HepG2 (cell line): ENCODE measurements around the gene IGFBP7. TPM values are rescaled to one million over a fixed set of nuclear protein-coding genes. Genes with fewer than 3 reads are reported as not detected.

Source experiments
- ATAC-seq: fragments of 200-7000 bp; cut with Tn5 transposase; 3 replicates; pipeline ENCODE4 v1.9.1; 2020; ENCODE audit warnings: mild to moderate bottlenecking, moderate library complexity
- BruUV-seq: library from RNA; stranded (reverse); fragments of 400-500 nt; replicated peaks from 2 replicates; lab custom pipeline; 2021; lab: Mats Ljungman, UMichigan
- CTCF ChIA-PET: fragments of 300-600 bp; formaldehyde crosslinking; extraction: SDS; loops from one replicate; lab custom pipeline; 2021; ENCODE audit warnings: low total read pairs, inconsistent platforms, low intra/inter-chr PET ratio; lab: Yijun Ruan, JAX
- POLR2A ChIA-PET: fragments of 350-600 bp; sonication (Branson Sonifier 250); formaldehyde crosslinking; loops from one replicate; lab custom pipeline; 2020; ENCODE audit warnings: antibody characterized with exemption, inconsistent platforms; lab: Yijun Ruan, JAX
- DNase-seq: peaks from one replicate; pipeline ENCODE4 v3.0.0-alpha.2; 2015; ENCODE audit warnings: low spot score
- FAIRE-seq: peaks from 3 replicates; lab custom pipeline; 2011; peaks lifted over from hg19 to GRCh38; lab: Jason Lieb, UNC
- H2AFZ ChIP-seq: one replicate; pipeline ENCODE4 v1.6.1; 2011; ENCODE audit warnings: low read length, inconsistent platforms
- H3K27ac ChIP-seq: fragments of 300-600 bp; 3 replicates; pipeline ENCODE4 v1.8.0; 2011; ENCODE audit warnings: mixed run types, mild to moderate bottlenecking, mixed read lengths, low read length, inconsistent platforms; ENCODE audit not compliant: insufficient read depth; ENCODE audit errors: extremely low read length
- H3K27me3 ChIP-seq, 2 experiments: fragments of 200-600 bp in 1 of 2; 2 replicates in 1 of 2; 3 replicates in 1 of 2; pipeline versions ENCODE4 v1.6.0 to v1.8.0; 2011; ENCODE audit warnings: low read length in 2 of 2, mild to moderate bottlenecking in 2 of 2, moderate library complexity in 2 of 2, inconsistent platforms in 1 of 2; ENCODE audit not compliant: insufficient read depth in 2 of 2, control insufficient read depth in 1 of 2
- H3K36me3 ChIP-seq, 2 experiments: fragments of 200-600 bp in 1 of 2; replicated peaks in 1 of 2; 2 replicates in 1 of 2; 3 replicates in 1 of 2; pipeline versions ENCODE4 v1.5.1 to v1.8.0; 2011; ENCODE audit warnings: low read length in 2 of 2, inconsistent platforms in 1 of 2; ENCODE audit not compliant: insufficient read depth in 2 of 2, control insufficient read depth in 1 of 2
- H3K4me1 ChIP-seq: 2 replicates; pipeline ENCODE4 v1.5.1; 2012; ENCODE audit warnings: low read length, inconsistent platforms; ENCODE audit not compliant: insufficient read depth
- H3K4me2 ChIP-seq: 2 replicates; pipeline ENCODE4 v1.6.0; 2011; ENCODE audit warnings: low read depth, low read length, inconsistent platforms
- H3K4me3 ChIP-seq, 3 experiments: fragments of 200-600 bp in 1 of 3; sonication (generic), shearing (Covaris generic) in 1 of 3; replicated peaks in 1 of 3; 2 replicates each; pipeline ENCODE4 v1.5.1; 2011 to 2016; ENCODE audit warnings: low read length in 3 of 3, inconsistent platforms in 2 of 3, low read depth in 2 of 3, mild to moderate bottlenecking in 2 of 3, control low read depth in 1 of 3, mixed read lengths in 1 of 3; ENCODE audit not compliant: insufficient read depth in 1 of 3
- H3K79me2 ChIP-seq: one replicate; pipeline ENCODE4 v1.6.1; 2011; ENCODE audit warnings: low read length, inconsistent platforms; ENCODE audit not compliant: insufficient read depth
- H3K9ac ChIP-seq: 2 replicates; pipeline ENCODE4 v1.6.0; 2011; ENCODE audit warnings: mild to moderate bottlenecking, low read depth, low read length, inconsistent platforms; ENCODE audit not compliant: insufficient read depth
- H3K9me3 ChIP-seq: 2 replicates; pipeline ENCODE4 v1.5.1; 2012; ENCODE audit warnings: mild to moderate bottlenecking, low read length
- H4K20me1 ChIP-seq: 2 replicates; pipeline ENCODE4 v1.6.0; 2011; ENCODE audit warnings: inconsistent platforms, mild to moderate bottlenecking, low read length, moderate library complexity; ENCODE audit not compliant: insufficient read depth
- HOXD1 ChIP-seq: sonication (generic); formaldehyde crosslinking; IDR thresholded peaks from 2 replicates; pipeline ENCODE4 v1.5.0; 2020; ENCODE audit warnings: missing genetic modification reagents
- NKX3-1 ChIP-seq: sonication (generic); formaldehyde crosslinking; IDR thresholded peaks from 2 replicates; pipeline ENCODE4 v1.5.0; 2020; ENCODE audit warnings: missing genetic modification reagents
- REPIN1 ChIP-seq: sonication (generic); formaldehyde crosslinking; IDR thresholded peaks from 2 replicates; pipeline ENCODE4 v1.8.0; 2022; ENCODE audit warnings: missing genetic modification reagents, low read depth, mild to moderate bottlenecking, borderline replicate concordance
- SIX1 ChIP-seq: sonication (generic); formaldehyde crosslinking; IDR thresholded peaks from 2 replicates; pipeline ENCODE4 v1.4.0; 2020; ENCODE audit warnings: missing genetic modification reagents, borderline replicate concordance
- SNRNP70 ChIP-seq: fragments of 200-400 bp; formaldehyde crosslinking; IDR thresholded peaks from 2 replicates; pipeline ENCODE4 v1.6.1; 2017; ENCODE audit warnings: mild to moderate bottlenecking, low read depth, low read length, moderate library complexity
- SRF ChIP-seq: IDR thresholded peaks from 2 replicates; pipeline ENCODE4 v1.6.1; 2011; ENCODE audit warnings: mild to moderate bottlenecking, low read depth, low read length, moderate library complexity
- XBP1 ChIP-seq: sonication (generic); formaldehyde crosslinking; IDR thresholded peaks from 2 replicates; pipeline ENCODE4 v1.5.0; 2020; ENCODE audit warnings: missing genetic modification reagents
- ZNF205 ChIP-seq: IDR thresholded peaks from 2 replicates; pipeline ENCODE4 v1.6.1; 2018; ENCODE audit warnings: missing biosample characterization, missing genetic modification reagents
- in situ Hi-C: cut with HindIII; loops from 2 replicates; pipeline ENCODE4 v1.10.0; 2017; ENCODE audit warnings: low pct_unique_long_range_greater_than_20kb; ENCODE audit not compliant: extremely low pct_ligation_motif_present
- intact Hi-C: fragments of 100-400 bp; cut with micrococcal nuclease; formaldehyde crosslinking; loops from one replicate; pipeline ENCODE4 v1.10.0; 2022; ENCODE audit not compliant: unreplicated experiment
- polyA plus RNA-seq, 8 experiments: library from polyadenylated mRNA; depleted of rRNA in 3 of 8; stranded (reverse) in 7 of 8; unstranded in 1 of 8; fragments of >200 nt; fragmentation: Illumina TruSeq in 4 of 8; extraction: Trizol in 4 of 8; gene quantifications; 2 replicates each; pipeline versions ENCODE4 v1.2.1 to v1.2.3, GENCODE V29; 2011 to 2016; ENCODE audit warnings: low read depth in 4 of 8, missing spikeins in 1 of 8, mixed read lengths in 1 of 8; ENCODE audit not compliant: insufficient read depth in 1 of 8
- total RNA-seq, 5 experiments: library from RNA; depleted of rRNA; stranded (reverse); fragments of >200 nt; fragmentation: Illumina TruSeq; extraction: Trizol; gene quantifications; 2 replicates each; pipeline ENCODE4 v1.2.3, GENCODE V29; 2016; ENCODE audit warnings: low read depth in 1 of 5
- TF ChIP-seq, protein P1 (sequence below): IDR thresholded peaks from 2 replicates; pipeline ENCODE4 v1.6.1; 2018; ENCODE audit warnings: missing genetic modification reagents, mild to moderate bottlenecking, missing compliant biosample characterization
- TF ChIP-seq, protein P2 (sequence below): sonication (generic); formaldehyde crosslinking; IDR thresholded peaks from 2 replicates; pipeline ENCODE4 v1.4.0; 2020; ENCODE audit warnings: mild to moderate bottlenecking, low read depth, missing genetic modification reagents
- TF ChIP-seq, protein P3 (sequence below): sonication (generic); formaldehyde crosslinking; IDR thresholded peaks from 2 replicates; pipeline ENCODE4 v1.5.0; 2020; ENCODE audit warnings: missing genetic modification reagents, mild to moderate bottlenecking, borderline replicate concordance
- TF ChIP-seq, protein P4 (sequence below): IDR thresholded peaks from 2 replicates; pipeline ENCODE4 v1.6.1; 2016; ENCODE audit warnings: mild to moderate bottlenecking

Gene IGFBP7
- total and polyA plus RNA-seq, 2 of the 13 experiments (the other 11 are each of a cell fraction or from before 2014, with no cell fraction given), result 1.1 to 1.3 TPM

- Histone ChIP-seq H3K4me1 (no peaks in the 10 kb centered on the region), H4K20me1 (no peaks in the 10 kb centered on the region), H3K4me3 (no peak overlapping the region), H3K9ac (no peak overlapping the region), H3K27me3 (no peaks in the 10 kb centered on the region), H3K79me2 (no peaks in the 10 kb centered on the region), H3K27ac (no peak overlapping the region), H2AFZ (no peak overlapping the region), H3K36me3 (no peaks in the 10 kb centered on the region), H3K9me3 (peaks cover 12% of the 10 kb centered on the region; the same call in 1 of the 2 replicates), H3K4me2 (no peak overlapping the region)
- ChIA-PET CTCF (no interaction called here), POLR2A (no interaction called here)
- BruUV-seq, result no TSS peak
- TF ChIP-seq NKX3-1 (CRISPR knock-in tag) (no peak), XBP1 (CRISPR knock-in tag) (no peak), REPIN1 (CRISPR knock-in tag) (no peak), ZNF205 (CRISPR knock-in tag) (no peak), HOXD1 (no peak), SIX1 (CRISPR knock-in tag) (no peak), SRF (no peak), SNRNP70 (no peak)
- TF ChIP-seq, protein P1, sequence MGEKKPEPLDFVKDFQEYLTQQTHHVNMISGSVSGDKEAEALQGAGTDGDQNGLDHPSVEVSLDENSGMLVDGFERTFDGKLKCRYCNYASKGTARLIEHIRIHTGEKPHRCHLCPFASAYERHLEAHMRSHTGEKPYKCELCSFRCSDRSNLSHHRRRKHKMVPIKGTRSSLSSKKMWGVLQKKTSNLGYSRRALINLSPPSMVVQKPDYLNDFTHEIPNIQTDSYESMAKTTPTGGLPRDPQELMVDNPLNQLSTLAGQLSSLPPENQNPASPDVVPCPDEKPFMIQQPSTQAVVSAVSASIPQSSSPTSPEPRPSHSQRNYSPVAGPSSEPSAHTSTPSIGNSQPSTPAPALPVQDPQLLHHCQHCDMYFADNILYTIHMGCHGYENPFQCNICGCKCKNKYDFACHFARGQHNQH (CRISPR knock-in tag), result no peak
- TF ChIP-seq, protein P2, sequence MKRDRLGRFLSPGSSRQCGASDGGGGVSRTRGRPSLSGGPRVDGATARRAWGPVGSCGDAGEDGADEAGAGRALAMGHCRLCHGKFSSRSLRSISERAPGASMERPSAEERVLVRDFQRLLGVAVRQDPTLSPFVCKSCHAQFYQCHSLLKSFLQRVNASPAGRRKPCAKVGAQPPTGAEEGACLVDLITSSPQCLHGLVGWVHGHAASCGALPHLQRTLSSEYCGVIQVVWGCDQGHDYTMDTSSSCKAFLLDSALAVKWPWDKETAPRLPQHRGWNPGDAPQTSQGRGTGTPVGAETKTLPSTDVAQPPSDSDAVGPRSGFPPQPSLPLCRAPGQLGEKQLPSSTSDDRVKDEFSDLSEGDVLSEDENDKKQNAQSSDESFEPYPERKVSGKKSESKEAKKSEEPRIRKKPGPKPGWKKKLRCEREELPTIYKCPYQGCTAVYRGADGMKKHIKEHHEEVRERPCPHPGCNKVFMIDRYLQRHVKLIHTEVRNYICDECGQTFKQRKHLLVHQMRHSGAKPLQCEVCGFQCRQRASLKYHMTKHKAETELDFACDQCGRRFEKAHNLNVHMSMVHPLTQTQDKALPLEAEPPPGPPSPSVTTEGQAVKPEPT, result no peak
- TF ChIP-seq, protein P3, sequence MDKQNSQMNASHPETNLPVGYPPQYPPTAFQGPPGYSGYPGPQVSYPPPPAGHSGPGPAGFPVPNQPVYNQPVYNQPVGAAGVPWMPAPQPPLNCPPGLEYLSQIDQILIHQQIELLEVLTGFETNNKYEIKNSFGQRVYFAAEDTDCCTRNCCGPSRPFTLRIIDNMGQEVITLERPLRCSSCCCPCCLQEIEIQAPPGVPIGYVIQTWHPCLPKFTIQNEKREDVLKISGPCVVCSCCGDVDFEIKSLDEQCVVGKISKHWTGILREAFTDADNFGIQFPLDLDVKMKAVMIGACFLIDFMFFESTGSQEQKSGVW (CRISPR knock-in tag), result no peak
- TF ChIP-seq, protein P4, sequence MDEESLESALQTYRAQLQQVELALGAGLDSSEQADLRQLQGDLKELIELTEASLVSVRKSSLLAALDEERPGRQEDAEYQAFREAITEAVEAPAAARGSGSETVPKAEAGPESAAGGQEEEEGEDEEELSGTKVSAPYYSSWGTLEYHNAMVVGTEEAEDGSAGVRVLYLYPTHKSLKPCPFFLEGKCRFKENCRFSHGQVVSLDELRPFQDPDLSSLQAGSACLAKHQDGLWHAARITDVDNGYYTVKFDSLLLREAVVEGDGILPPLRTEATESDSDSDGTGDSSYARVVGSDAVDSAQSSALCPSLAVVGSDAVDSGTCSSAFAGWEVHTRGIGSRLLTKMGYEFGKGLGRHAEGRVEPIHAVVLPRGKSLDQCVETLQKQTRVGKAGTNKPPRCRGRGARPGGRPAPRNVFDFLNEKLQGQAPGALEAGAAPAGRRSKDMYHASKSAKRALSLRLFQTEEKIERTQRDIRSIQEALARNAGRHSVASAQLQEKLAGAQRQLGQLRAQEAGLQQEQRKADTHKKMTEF, result no peak
- FAIRE-seq (no peak), DNase-seq (no peak), ATAC-seq (no peak)
- in situ Hi-C loops, result no loop called here
- intact Hi-C loops, result no loop called here
Measured at GRCh38 chr4:57125996-57126395, 15.8 kb upstream of the IGFBP7 start.
